HG02610 (cell line): ENCODE data around the gene TRPC4.

Experiments
- ATAC-seq: cut with Tn5 transposase; IDR thresholded peaks from one replicate; pipeline ENCODE4 v1.9.1; 2021; ENCODE audit warnings: mild to moderate bottlenecking, moderate library complexity; ENCODE audit not compliant: unreplicated experiment

TRPC4 gene

GRCh38 chr13:37869756-37870488 is at the start of gene TRPC4:
Gene TRPC4 (minus strand): TSS chr13:37869772. CDS start chr13:37783333, 86,439 bp downstream.
- no peak for ATAC-seq

- ATAC-seq: no peak
Observed at GRCh38 chr13:37918751-37919150, 49.2 kb upstream of the TRPC4 start.

DNA sequence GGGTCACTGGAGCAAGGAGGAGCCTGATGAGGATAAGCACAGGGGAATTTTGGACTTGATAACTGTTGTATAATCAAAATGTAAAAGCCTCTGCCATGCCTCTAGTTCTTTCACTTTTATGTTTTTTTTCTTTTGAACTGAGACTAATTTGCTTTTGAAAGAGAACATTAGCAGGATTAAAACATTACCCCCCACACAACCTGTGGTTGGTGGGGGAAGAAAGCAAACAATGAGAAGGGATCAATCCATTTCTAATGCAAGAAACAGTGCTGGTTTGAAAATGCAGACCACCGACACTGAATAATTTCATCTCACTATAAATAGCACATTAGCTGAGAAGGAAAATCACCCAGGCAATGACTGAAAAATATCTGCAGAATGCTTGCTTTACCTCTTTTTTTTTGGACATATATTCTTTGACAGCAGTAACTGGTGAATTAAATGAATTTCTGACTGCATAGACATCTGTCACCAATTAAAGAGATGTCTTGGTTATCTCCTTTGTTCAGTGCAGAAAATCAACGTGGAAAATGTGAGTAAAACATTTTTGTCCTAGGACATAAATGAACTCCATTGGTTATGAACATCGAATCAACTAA is 48.6 kb upstream of the TRPC4 start:
- no peak for ATAC-seq

GRCh38 chr13:37914781-37915391 is 45.3 kb upstream of the TRPC4 start:
- no peak for ATAC-seq

DNA sequence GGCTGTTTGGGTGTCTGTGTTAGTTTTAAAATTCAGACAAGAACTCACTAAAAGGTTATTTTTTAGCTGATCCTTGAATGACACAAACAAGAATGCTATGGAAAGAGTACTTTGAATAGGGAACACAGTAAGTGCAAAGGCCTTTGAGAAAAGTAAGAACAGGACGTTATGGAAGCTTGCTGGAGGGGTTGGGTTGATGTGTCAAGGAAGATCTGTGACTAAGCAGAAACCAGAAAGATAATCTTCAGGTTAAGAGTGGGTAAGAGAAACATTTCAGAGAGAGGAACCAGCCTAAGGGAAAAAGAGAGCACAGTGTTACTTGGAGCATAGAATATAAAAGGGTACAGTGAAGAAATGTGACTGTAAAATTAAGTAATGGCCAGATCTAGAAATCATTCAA is 41.2 kb upstream of the TRPC4 start:
- no peak for ATAC-seq

DNA sequence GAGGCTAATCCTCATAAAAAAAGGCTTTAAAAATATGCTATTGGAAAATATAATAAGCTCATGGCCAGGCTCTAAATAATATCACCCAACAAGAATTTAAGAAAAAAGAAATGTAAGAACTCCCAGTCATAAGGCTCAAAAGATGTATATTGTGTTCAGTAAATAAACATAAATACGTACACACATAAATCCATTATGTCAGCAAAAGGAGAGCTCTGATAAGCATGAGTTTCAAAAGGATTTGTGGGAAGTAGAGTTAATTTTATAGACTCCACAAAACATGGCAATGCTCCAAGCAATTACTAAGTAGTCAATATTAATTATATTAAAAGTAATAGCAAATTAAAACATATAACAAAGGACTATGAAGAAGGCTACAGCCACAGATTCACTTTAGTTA is 37.3 kb upstream of the TRPC4 start:
- no peak for ATAC-seq

DNA sequence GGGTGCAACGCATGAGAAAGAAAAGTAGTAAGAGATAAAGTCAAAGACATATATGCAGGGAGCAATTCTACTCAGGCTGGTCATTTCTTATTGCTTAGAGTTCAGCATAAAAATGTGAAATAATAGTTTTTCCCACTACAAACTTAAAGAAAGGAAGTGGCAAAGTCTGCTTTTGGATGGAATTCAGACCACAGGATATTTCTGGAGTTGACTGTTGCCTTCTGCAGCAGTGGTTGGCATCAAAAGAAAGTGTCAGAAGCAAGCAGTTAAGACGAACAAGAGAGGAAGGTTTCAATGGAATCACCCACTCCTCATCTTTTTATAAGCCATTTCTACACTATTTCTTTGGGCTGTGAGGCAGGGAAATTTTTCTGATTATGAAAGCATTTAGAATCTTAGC is 36.2 kb upstream of the TRPC4 start:
- ATAC-seq: no peak

- ATAC-seq: no peak
Observed at GRCh38 chr13:37899753-37900152, 30.2 kb upstream of the TRPC4 start.

GRCh38 chr13:37893321-37893720 is 23.7 kb upstream of the TRPC4 start:
- no peak for ATAC-seq

- no peak for ATAC-seq
Observed at GRCh38 chr13:37889820-37890219, 20.2 kb upstream of the TRPC4 start.

- ATAC-seq: no peak
Observed at GRCh38 chr13:37889102-37889501, 19.5 kb upstream of the TRPC4 start.

- no peak for ATAC-seq
Observed at GRCh38 chr13:37886879-37887278, 17.3 kb upstream of the TRPC4 start.

- ATAC-seq: no peak
Observed at GRCh38 chr13:37884674-37885073, 15.1 kb upstream of the TRPC4 start.

GRCh38 chr13:37884026-37884425 is 14.5 kb upstream of the TRPC4 start:
- no peak for ATAC-seq

- ATAC-seq: no peak
Observed at GRCh38 chr13:37878921-37879320, 9.3 kb upstream of the TRPC4 start.

DNA sequence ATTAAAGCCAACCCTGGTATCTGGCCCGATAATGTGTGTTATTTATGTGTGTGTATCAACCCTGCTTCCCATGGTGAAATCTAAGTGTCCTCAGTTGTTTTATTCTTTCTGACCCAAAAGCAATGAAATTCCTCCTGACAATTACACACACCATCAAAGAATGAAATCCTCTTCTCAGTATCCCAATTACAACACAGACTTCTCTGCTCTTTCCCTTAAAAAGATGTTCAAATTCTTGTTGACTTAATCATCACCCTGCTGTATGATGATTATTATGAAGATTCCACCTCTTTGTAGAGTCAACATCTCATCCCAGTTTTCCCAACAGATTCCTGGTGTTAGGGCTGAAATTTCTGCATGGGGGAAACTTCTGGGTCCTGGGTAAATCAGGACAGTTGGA is 8.9 kb upstream of the TRPC4 start:
- no peak for ATAC-seq

DNA sequence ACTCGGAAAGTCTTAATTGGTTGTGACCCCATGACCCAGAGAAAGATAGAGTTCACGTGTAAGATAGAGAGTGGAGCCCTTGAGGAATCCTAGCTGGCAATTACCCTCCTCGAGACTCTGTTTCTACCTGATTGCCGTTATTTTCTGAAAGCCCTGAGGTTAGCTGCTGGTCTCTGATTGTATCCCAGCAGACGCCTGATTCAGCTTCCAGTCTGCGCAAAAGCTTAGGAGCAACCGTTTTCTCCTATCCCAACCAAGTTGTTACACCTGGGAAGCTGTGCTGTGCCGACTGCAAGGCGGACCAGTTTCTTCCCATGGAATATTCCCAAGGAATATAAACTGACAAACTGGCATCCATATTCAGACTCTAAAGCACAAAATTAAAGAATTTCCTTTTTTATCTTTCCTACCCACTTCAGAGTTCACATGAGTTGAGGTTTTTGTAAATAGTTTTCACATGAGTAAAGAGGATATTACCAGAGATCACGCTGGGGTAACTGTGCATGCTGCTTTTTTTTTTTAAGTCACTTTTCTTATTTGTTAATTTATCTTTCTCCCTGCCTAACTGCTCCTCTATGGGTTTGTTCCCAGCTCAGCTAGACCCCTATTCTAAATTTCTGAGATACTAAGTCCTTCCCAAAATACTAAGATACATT is 1.5 kb upstream of the TRPC4 start:
- ATAC-seq: no peak

GRCh38 chr13:37870489-37870845 is 895 bp upstream of the TRPC4 start:
- no peak for ATAC-seq

DNA sequence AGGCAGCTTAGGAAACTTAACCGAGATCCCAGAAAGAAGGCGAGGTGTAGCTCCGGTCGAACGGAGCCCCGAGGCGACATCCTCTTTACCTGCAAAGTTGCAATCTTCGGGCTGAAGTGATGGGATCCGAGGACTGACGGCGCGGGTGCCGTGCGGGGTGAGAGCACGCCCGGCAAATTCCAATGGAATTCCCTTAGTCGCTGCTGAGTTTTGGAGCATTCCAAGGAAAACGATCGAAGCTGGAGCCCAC is 141 bp downstream of the TRPC4 start:
- ATAC-seq: no peak

GRCh38 chr13:37868691-37869505 is 674 bp downstream of the TRPC4 start:
- no peak for ATAC-seq

DNA sequence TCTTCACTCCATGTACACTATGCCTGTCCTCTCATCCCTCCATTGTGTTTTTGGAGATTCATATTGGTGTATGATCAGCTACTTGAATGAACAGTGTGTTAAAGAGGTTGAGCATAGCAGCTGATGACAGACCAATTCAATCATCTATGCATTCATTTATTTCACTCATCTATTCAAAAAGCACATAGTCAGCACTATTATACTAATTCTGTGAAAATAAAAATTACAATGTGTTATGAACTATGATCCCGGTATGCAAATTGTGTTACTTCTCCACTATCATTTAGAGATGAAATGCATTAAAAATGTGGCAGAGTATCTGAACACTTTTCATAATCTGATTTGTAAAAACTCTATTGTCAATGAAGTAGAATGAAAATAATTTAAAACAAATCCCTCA is 5.9 kb downstream of the TRPC4 start:
- no peak for ATAC-seq
